Effector memory CD8-positive, alpha-beta T cell (primary cell): ENCODE measurements around the gene COL9A3.
"Not testable (repeated sequence)": the region's sequence is repeated elsewhere in the genome, so short reads cannot be mapped to it uniquely, and the experiment has no call there.

Experiments
- ATAC-seq: fragments of 150-1000 bp; cut with Tn5 transposase; replicated peaks from 2 replicates; pipeline ENCODE4 v1.10.0; 2021; ENCODE audit warnings: mild to moderate bottlenecking, moderate library complexity
- DNase-seq, 3 experiments: peaks; one replicate each; pipeline ENCODE4 v3.0.0; 2021
- H3K27ac Mint-ChIP-seq, 2 donors: one replicate each; pipeline ENCODE4 v1.8.0; 2022; ENCODE audit warnings: mild to moderate bottlenecking in 2 of 2, mixed read lengths in 2 of 2, moderate library complexity in 2 of 2
- H3K27me3 Mint-ChIP-seq, 2 donors: one replicate each; pipeline ENCODE4 v1.8.0; 2022; ENCODE audit warnings: mixed read lengths in 2 of 2
- H3K36me3 Mint-ChIP-seq: one replicate; pipeline ENCODE4 v1.8.0; 2022; ENCODE audit warnings: mild to moderate bottlenecking, moderate library complexity, mixed read lengths; ENCODE audit not compliant: insufficient read depth
- H3K4me1 Mint-ChIP-seq, 2 donors: one replicate each; pipeline ENCODE4 v1.8.0; 2022; ENCODE audit warnings: low read depth in 2 of 2, mixed read lengths in 2 of 2
- H3K4me3 Mint-ChIP-seq, 2 donors: one replicate each; pipeline ENCODE4 v1.8.0; 2022; ENCODE audit warnings: mild to moderate bottlenecking in 2 of 2, mixed read lengths in 2 of 2, moderate library complexity in 2 of 2
- H3K9me3 Mint-ChIP-seq, 2 donors: one replicate each; pipeline ENCODE4 v1.8.0; 2022; ENCODE audit warnings: mixed read lengths in 2 of 2

The COL9A3 gene

GRCh38 chr20:62873280-62873679 is 56.4 kb downstream of the COL9A3 start:
- Mint-ChIP-seq H3K4me1 (peaks cover 13 to 14% of the 10 kb centered on the region in 2 donors), H3K36me3 (peaks cover 8% of the 10 kb centered on the region), H3K4me3 (peak overlapping the region; percentile 31 to 34), H3K27ac (no peak overlapping the region), H3K27me3 (peaks cover 10 to 11% of the 10 kb centered on the region in 2 donors), H3K9me3 (no peaks in the 10 kb centered on the region)
- DNase-seq (no peak), ATAC-seq (no peak)

- Mint-ChIP-seq H3K4me1 (peaks cover 13 to 14% of the 10 kb centered on the region in 2 donors), H3K27me3 (peaks cover 10 to 11% of the 10 kb centered on the region in 2 donors), H3K4me3 (peak overlapping the region; percentile 31 to 34), H3K27ac (peak overlapping the region in 1 of 2 donors; percentile 28)
- not testable (repeated sequence) for ATAC-seq, H3K36me3 Mint-ChIP-seq, DNase-seq, H3K9me3 Mint-ChIP-seq
Measured at GRCh38 chr20:62873681-62874031, 56.8 kb downstream of the COL9A3 start.

- ATAC-seq (no peak), DNase-seq (no peak)
- H3K36me3 Mint-ChIP-seq: peaks cover 8% of the 10 kb centered on the region
Measured at GRCh38 chr20:62874964-62875344, 58.1 kb downstream of the COL9A3 start.

GRCh38 chr20:62875419-62876361 is 58.8 kb downstream of the COL9A3 start:
- no peaks in the 10 kb centered on the region for H3K9me3 Mint-ChIP-seq
- H3K27me3 Mint-ChIP-seq: peaks cover 8 to 11% of the 10 kb centered on the region in 2 donors
- DNase-seq: no peak
- no peak for ATAC-seq
- H3K36me3 Mint-ChIP-seq: peaks cover 8% of the 10 kb centered on the region
- peaks cover 13 to 14% of the 10 kb centered on the region in 2 donors for H3K4me1 Mint-ChIP-seq
- H3K27ac Mint-ChIP-seq: peak overlapping the region in 1 of 2 donors; percentile 81
- H3K4me3 Mint-ChIP-seq: peak overlapping the region in 1 of 2 donors; percentile 23

More at GRCh38 chr20:62874964-62875344, 58.1 kb downstream of the COL9A3 start:
- peaks cover 13 to 14% of the 10 kb centered on the region in 2 donors for H3K4me1 Mint-ChIP-seq
- no peaks in the 10 kb centered on the region for H3K9me3 Mint-ChIP-seq
- no peak overlapping the region for H3K4me3 Mint-ChIP-seq
- peaks cover 10 to 11% of the 10 kb centered on the region in 2 donors for H3K27me3 Mint-ChIP-seq
- peak overlapping the region in 1 of 2 donors; percentile 28 for H3K27ac Mint-ChIP-seq

- Mint-ChIP-seq H3K27ac (no peak overlapping the region), H3K4me1 (peaks cover 13 to 14% of the 10 kb centered on the region in 2 donors), H3K9me3 (no peaks in the 10 kb centered on the region), H3K36me3 (peaks cover 8% of the 10 kb centered on the region), H3K27me3 (peaks cover 5 to 11% of the 10 kb centered on the region in 2 donors), H3K4me3 (no peak overlapping the region)
- ATAC-seq (no peak), DNase-seq (no peak)
Measured at GRCh38 chr20:62876501-62876901, 59.7 kb downstream of the COL9A3 start.

- ATAC-seq (no peak), DNase-seq (no peak)
- Mint-ChIP-seq H3K27ac (peak overlapping the region in 1 of 2 donors; percentile 10), H3K9me3 (no peaks in the 10 kb centered on the region), H3K36me3 (peaks cover 8% of the 10 kb centered on the region), H3K4me1 (peaks cover 13 to 14% of the 10 kb centered on the region in 2 donors), H3K4me3 (no peak overlapping the region), H3K27me3 (peaks cover 5 to 11% of the 10 kb centered on the region in 2 donors)
Measured at GRCh38 chr20:62876902-62877816, 60.3 kb downstream of the COL9A3 start.

- Mint-ChIP-seq H3K4me1 (peaks cover 13 to 14% of the 10 kb centered on the region in 2 donors), H3K4me3 (no peak overlapping the region), H3K36me3 (peaks cover 8% of the 10 kb centered on the region), H3K27me3 (no peaks in the 10 kb centered on the region), H3K9me3 (no peaks in the 10 kb centered on the region), H3K27ac (no peak overlapping the region)
- DNase-seq: no peak
- no peak for ATAC-seq
Measured at GRCh38 chr20:62878244-62879038, 61.6 kb downstream of the COL9A3 start.

- DNase-seq (no peak), ATAC-seq (no peak)
- Mint-ChIP-seq H3K9me3 (no peaks in the 10 kb centered on the region), H3K27ac (no peak overlapping the region), H3K4me3 (no peak overlapping the region), H3K27me3 (no peaks in the 10 kb centered on the region), H3K4me1 (peaks cover 7% of the 10 kb centered on the region in 2 donors), H3K36me3 (peaks cover 12% of the 10 kb centered on the region)
Measured at GRCh38 chr20:62879275-62880146, 62.7 kb downstream of the COL9A3 start.

- Mint-ChIP-seq H3K9me3 (no peaks in the 10 kb centered on the region), H3K27ac (no peak overlapping the region), H3K36me3 (peaks cover 10% of the 10 kb centered on the region), H3K27me3 (no peaks in the 10 kb centered on the region), H3K4me1 (peaks cover 5% of the 10 kb centered on the region in 2 donors), H3K4me3 (no peak overlapping the region)
- ATAC-seq (no peak), DNase-seq (no peak)
Measured at GRCh38 chr20:62880147-62880934, 63.5 kb downstream of the COL9A3 start.

GRCh38 chr20:62880935-62881661 is 64.2 kb downstream of the COL9A3 start:
- Mint-ChIP-seq H3K27ac (no peak overlapping the region), H3K27me3 (no peaks in the 10 kb centered on the region), H3K4me3 (no peak overlapping the region), H3K36me3 (peaks cover 7% of the 10 kb centered on the region), H3K9me3 (no peaks in the 10 kb centered on the region), H3K4me1 (peaks cover under 1% of the 10 kb centered on the region in 2 donors)
- ATAC-seq (no peak), DNase-seq (no peak)
